ENCODE results near the gene FAM171A2. TPM values are rescaled to one million over a fixed set of nuclear protein-coding genes. Genes with fewer than 3 reads are reported as not detected.

FAM171A2 gene
- total RNA-seq, 3 donors from 2014 or later, result 0.12 to 1.3 (median 0.31) TPM

DNA sequence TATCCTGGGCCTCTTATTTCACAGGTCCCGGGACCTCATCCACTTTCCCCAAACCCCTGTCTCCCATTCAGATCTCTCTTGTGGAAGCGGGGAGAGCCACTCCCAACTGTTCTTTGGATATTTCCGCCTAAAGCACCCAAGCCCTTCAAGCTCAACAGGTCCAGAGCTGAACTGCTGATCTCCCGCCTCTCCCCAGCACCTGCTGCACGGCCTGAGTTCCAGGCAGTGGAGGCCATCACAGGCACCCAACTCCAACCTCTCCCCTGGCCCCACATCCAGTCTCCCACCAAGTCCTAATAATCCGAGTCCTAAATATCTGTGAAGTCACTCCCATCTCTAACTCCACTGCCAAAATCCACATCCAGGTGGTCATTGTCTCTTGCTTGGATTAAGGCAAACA is 19.3 kb upstream of the FAM171A2 start:
- DNase-seq (peak in 1 of 3 donors; percentile 5), ATAC-seq (no peak)
- intact Hi-C loops (cut with DNase I, micrococcal nuclease), result no loop called here
- Histone ChIP-seq H3K4me3 (no peak overlapping the region), H3K9me3 (no peaks in the 10 kb centered on the region), H3K36me3 (ENCODE audit: low read depth) (no peaks in the 10 kb centered on the region), H3K4me1 (ENCODE audit: low read depth) (peaks cover 15% of the 10 kb centered on the region)
- TF ChIP-seq CTCF (IDR thresholded peaks at IDR 0.05), result no peak

DNA sequence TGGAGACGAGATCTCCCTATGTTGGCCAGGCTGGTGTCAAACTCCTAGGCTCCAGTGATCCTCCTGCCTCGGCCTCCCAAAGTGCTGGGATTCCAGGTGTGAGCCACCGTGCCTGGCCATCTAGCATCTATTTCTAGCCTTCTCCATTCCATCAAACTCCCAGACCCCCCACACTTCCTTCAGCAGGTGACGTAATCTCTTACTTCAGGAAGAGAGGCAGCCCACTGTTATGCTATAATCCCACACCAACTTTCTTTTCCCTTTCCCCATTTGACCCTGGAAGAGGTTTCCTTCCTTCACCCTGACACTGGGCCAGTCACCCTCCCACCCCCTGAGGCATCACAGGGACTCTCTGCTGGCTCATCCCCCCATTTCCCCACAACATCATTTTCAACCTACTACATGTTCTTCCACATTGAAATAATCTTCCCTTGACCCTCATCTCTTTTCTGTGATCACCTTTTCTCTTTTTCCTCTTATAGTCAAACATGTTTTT is 18.2 kb upstream of the FAM171A2 start:
- DNase-seq (peak in 1 of 3 donors; percentile 1), ATAC-seq (no peak)
- Histone ChIP-seq H3K4me1 (ENCODE audit: low read depth) (peaks cover 15% of the 10 kb centered on the region), H3K9me3 (no peaks in the 10 kb centered on the region), H3K4me3 (no peak overlapping the region), H3K36me3 (ENCODE audit: low read depth) (no peaks in the 10 kb centered on the region)
- TF ChIP-seq CTCF (IDR thresholded peaks at IDR 0.05), result no peak
- intact Hi-C loops (cut with DNase I, micrococcal nuclease), result no loop called here

DNA sequence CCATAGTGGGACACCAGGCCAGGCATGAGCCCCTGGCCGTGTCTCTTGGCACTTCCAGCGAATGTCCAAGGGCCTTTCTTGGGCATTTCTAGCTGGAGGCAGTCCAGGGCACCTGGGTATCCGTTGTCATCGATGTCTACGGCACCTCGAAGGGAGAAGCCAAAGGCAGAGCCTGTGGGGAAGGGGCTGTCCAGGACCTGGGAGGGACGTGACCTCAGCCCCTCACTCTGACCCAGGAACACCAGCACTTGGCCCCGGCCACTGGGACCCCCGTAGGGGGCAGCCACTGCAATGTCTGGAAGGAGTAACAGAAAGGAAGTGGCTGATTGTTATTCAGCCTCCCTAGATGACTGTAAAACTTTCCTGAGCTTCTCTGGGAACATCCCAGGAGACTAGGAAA is 17.1 kb upstream of the FAM171A2 start:
- Histone ChIP-seq H3K4me1 (ENCODE audit: low read depth) (peaks cover 10% of the 10 kb centered on the region), H3K36me3 (ENCODE audit: low read depth) (no peaks in the 10 kb centered on the region), H3K4me3 (no peak overlapping the region), H3K9me3 (no peaks in the 10 kb centered on the region)
- intact Hi-C loops (cut with DNase I, micrococcal nuclease), result no loop called here
- no peak for TF ChIP-seq CTCF (IDR thresholded peaks at IDR 0.05)
- DNase-seq (peak in 1 of 3 donors; percentile 15), ATAC-seq (no peak)

GRCh38 chr17:44379887-44380286 is 16.2 kb upstream of the FAM171A2 start:
- intact Hi-C loops (cut with DNase I, micrococcal nuclease), result no loop called here
- Histone ChIP-seq H3K4me1 (ENCODE audit: low read depth) (peaks cover 4% of the 10 kb centered on the region), H3K9me3 (no peaks in the 10 kb centered on the region), H3K36me3 (ENCODE audit: low read depth) (no peaks in the 10 kb centered on the region), H3K4me3 (no peak overlapping the region)
- DNase-seq (peak in 1 of 3 donors; percentile 34), ATAC-seq (no peak)
- TF ChIP-seq CTCF (IDR thresholded peaks at IDR 0.05), result no peak

DNA sequence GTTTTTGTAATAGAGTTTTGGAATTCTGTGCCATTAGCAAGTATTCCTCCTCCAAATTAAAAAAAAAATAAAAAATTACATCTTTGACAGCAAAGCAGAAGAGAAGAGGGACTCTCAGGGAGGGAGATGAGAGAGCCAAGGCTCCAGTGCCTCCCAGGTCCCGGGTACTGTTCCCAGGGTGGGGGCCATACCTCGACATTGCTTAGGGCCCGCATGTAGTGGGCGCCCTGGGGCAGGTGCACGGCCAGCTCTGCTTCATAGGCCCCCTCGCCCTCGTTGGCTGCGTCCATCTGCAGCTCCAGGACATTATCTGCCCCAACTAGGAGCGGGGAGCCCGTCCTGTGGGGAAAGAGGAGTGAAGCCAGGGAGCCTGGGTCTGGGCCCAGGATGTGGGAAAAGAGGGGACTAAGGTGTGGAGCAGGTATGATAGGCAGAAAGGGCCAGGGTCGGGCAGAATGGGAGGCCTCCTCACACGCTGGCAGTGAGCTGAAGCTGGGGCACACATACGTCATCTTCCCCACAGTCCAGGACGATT is 14.6 kb upstream of the FAM171A2 start:
- Histone ChIP-seq H3K4me3 (no peak overlapping the region), H3K4me1 (ENCODE audit: low read depth) (no peaks in the 10 kb centered on the region), H3K9me3 (no peaks in the 10 kb centered on the region), H3K36me3 (ENCODE audit: low read depth) (no peaks in the 10 kb centered on the region)
- intact Hi-C loops (cut with DNase I, micrococcal nuclease), result no loop called here
- peak in 1 of 3 donors; percentile 28 for DNase-seq
- no peak for ATAC-seq
- no peak for TF ChIP-seq CTCF (IDR thresholded peaks at IDR 0.05)

DNA sequence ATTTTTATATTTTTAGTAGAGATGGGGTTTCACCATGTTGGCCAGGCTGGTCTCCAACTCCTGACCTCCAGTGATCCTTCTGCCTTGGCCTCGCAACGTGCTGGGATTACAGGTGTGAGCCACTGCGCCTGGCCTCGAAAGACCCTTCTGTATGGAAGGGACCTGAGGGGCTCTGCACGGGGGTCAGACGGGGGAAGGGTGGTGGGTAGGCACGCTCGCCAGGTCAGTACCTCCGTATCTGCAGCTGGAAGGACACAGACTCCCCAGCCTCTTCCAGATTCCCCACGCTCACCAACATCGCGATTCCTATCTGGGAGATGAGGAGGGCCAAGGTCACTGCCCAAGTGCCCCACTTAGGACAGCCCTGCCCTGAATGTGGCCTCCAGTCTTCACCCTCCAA is 13.1 kb upstream of the FAM171A2 start:
- no peak for TF ChIP-seq CTCF (IDR thresholded peaks at IDR 0.05)
- no peak for ATAC-seq
- no peaks in the 10 kb centered on the region for H3K4me1 ChIP-seq (ENCODE audit: low read depth)
- no peak overlapping the region for H3K4me3 ChIP-seq
- H3K36me3 ChIP-seq (ENCODE audit: low read depth), result no peaks in the 10 kb centered on the region
- DNase-seq, result peak in 1 of 3 donors; percentile 15
- intact Hi-C loops (cut with DNase I, micrococcal nuclease), result no loop called here
- H3K9me3 ChIP-seq, result no peaks in the 10 kb centered on the region

All from mucosa of descending colon (tissue), 3 donors.